HG03066 (cell line): ENCODE data around the gene SLC1A4.
"Not testable (repeated sequence)": the region's sequence is repeated elsewhere in the genome, so short reads cannot be mapped to it uniquely, and the experiment has no call there.

Experiments used
- ATAC-seq: cut with Tn5 transposase; IDR thresholded peaks from one replicate; pipeline ENCODE4 v1.9.1; 2021; ENCODE audit warnings: low read depth; ENCODE audit not compliant: unreplicated experiment

The SLC1A4 gene

DNA sequence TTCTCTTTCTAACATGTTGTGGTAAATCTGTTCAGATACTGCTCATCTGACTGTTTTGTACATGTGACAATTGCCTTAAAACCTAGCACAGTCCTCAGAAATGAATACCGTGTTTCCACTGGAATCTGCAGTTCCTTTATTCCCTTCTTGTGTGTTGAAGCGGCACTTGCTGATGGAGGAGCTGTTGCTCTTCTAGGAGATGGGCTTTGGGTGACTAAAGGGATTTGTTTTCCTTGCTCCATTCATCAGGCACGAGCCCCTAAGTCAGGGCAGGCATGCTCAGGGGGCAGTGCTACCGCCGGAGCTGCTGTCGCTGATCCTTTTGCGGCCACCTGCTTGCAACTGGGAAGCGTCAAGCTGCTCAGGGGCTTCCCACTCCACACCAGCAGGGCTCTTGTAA lies 34.5 kb downstream of the SLC1A4 start:
- ATAC-seq, result no peak

DNA sequence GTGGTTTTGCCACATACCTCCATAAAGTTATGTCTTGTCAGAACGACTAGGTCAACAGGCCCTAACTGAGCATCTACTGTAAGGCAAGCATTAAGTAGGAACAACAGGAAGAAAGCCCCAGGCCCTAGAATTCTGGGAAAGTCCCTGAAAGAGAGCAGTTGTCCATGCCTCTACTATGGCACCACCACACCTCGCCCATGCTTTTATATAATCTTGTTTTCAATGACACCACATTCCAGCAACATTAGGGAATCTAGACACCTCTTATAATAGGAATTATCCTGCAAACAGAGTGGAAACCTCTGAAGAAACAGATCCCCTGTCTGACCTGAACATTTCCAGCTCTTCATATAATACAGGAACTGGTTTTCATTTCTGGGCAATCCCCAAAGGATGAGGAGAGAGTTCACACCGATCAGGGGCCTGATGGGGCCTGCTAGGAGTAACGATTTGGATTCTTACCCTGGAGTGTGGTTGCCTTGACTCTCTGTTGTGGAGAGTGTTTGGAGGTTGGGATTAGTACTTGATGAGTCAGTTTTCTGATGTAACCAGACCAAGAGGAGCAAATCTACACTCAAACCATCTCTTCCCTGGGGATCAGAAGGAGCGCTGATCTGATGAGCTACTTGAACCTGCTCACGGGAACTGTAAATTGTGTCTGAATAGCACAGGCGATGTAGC lies 35.1 kb downstream of the SLC1A4 start:
- no peak for ATAC-seq

- no peak for ATAC-seq
These were observed 36.4 kb downstream of the SLC1A4 start for GRCh38 chr2:65025453-65026123.

- ATAC-seq, result no peak
These were observed 37.0 kb downstream of the SLC1A4 start for GRCh38 chr2:65026154-65026553.

DNA sequence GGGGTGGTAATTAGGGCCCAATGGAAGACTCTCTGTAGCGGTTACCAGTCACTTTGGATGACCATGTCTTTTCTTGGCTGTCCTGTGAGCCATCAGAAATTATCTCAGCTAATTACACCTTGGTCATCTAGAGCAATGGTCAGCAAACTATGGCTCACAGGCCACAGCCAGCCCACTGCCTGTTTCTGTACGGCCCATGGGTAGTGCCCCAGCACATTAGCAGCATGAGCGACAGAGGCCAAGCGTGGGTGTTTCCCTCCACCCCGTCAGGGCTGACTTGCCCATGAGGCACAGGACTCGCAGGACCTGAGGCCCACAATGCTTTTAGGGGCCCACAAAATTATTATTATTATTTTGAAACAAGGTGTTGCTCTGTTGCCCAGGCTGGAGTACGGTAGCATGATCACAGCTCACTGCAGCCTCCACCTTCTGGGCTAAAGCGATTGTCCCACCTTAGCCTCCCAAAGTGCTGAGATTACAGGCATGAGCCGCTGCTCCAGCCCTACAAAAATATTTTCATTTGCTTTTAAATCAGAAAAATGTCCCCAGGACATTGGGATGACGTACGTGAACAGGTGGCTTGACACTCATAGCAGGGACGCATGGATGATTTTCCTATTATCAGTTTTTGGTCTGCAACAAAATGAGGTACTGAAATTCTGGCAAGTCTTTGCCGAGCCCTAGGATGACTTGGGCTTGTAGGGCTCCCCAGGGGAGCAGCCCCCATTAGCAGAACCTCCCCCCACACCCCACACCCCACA lies 37.7 kb downstream of the SLC1A4 start:
- ATAC-seq, result no peak

DNA sequence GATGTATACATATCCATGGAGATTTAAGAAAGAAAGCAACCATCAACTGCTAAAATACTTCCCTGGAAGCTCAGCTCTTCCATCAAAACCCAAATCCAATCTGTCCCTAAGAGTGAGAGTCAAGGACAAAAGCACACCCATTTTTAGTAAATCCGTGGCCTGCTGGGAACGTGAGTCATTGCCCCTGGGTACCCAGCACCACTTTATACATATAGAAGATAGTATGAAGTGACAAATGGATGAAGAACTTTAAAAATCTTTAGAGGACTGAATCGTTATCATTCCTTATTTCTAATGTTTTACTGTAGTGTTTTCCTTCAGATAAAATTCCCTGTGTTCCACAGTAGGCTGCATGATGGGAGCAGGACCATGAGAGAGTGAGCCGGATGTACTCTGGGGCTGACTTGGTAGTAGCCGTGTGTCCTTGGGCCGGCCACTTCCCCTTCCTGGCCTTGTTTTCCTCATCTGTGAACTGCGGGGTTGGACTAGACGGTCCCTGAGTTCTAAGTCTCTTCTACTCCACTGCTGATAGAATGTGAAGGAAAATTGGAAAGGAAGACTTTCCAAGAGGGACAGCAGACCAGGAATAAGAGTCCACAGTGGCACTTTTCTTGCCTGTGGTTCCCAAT lies 38.5 kb downstream of the SLC1A4 start:
- ATAC-seq, result no peak

GRCh38 chr2:65030476-65031332 lies 41.5 kb downstream of the SLC1A4 start:
- ATAC-seq, result no peak

GRCh38 chr2:65031341-65032018 lies 42.3 kb downstream of the SLC1A4 start:
- no peak for ATAC-seq

- no peak for ATAC-seq
These were observed 43.1 kb downstream of the SLC1A4 start for GRCh38 chr2:65032019-65032975.

- no peak for ATAC-seq
These were observed 44.0 kb downstream of the SLC1A4 start for GRCh38 chr2:65033178-65033577.

GRCh38 chr2:65033667-65034066 lies 44.5 kb downstream of the SLC1A4 start:
- ATAC-seq, result not testable (repeated sequence)

- no peak for ATAC-seq
These were observed 46.2 kb downstream of the SLC1A4 start for GRCh38 chr2:65035351-65035943.

DNA sequence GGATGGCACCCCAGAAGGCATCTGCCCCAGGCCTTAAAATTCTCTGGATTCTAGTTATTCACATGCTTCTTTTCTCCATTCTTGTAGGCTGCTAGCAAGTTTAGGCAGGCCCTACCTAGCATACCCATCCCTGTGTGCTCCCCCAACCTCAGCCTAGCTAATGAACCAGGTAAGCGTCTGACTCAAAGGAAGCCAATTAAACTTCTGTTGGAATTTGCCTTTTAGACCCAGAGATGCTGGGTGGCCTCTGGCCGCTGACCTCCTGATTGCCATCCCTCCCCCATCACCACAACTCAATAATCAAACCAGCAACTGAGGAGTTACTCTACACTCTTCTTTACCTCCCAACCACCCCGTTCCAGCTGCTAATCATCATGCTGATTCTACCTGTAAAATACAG lies 48.0 kb downstream of the SLC1A4 start:
- no peak for ATAC-seq

DNA sequence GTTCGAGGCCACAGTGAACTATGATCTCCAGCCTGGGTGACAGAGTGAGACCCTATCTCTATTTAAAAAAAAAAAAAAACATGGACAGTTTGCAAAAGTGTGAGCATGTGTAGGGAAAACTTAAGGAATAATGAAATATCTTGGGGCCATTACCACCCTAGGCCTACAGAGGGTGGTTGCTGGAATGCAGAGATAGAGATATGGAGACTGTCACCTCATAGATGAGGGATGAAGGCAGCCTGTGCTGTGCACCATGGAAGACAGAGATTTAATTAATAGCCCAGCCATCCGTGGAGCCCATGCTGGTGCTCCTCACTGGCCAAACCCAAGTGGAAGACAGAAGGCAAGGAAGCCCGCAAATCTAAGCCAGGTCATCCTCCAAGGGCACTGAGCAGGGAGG lies 50.4 kb downstream of the SLC1A4 start:
- no peak for ATAC-seq

GRCh38 chr2:65040400-65041261 lies 51.4 kb downstream of the SLC1A4 start:
- ATAC-seq, result peak; percentile 87

DNA sequence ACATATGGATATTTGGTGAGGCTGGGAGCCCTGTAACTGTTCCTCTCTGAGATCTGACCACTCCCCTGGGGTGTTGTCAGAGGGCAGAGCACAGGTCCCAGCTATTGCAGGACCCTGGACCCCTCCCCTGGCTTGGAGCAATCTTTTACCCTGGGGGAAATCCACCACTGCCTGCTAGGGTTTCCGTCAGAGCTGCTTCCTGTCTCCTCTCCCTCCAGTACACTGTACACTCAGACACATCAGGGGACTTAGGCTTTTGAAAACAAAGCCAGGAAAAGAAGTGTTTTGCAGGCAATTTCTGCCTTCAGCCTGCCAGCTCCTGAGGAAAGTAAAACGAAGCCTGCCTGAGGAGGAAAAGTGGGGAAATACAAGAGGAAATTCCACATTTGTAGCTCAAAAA lies 53.8 kb downstream of the SLC1A4 start:
- no peak for ATAC-seq

- no peak for ATAC-seq
These were observed 55.0 kb downstream of the SLC1A4 start for GRCh38 chr2:65044097-65044735.
